Left colon (tissue), 2 donors: ENCODE measurements around the gene MELTF. TPM values are rescaled to one million over a fixed set of nuclear protein-coding genes. Genes with fewer than 3 reads are reported as not detected.

Experiments
- ATAC-seq: fragments of 200-7000 bp; cut with Tn5 transposase; one replicate; pipeline ENCODE4 v1.9.1; 2020; ENCODE audit warnings: mild to moderate bottlenecking, moderate library complexity
- DNase-seq, 2 donors: peaks; one replicate each; pipeline ENCODE4 v3.0.0-alpha.2; 2020
- intact Hi-C, 2 donors: fragments of 100-400 bp; cut with DNase I in 1 of 2; cut with micrococcal nuclease in 1 of 2; formaldehyde crosslinking; loops; one replicate each; pipeline versions ENCODE4 v1.11.2 to v1.14.0; 2022; cut with DNase I, micrococcal nuclease
- total RNA-seq, 2 donors: library from RNA; stranded (reverse); fragmentation: NEBNext Ultra II Directional; extraction: Animal tissue kit (Norgen Biotek cat#: 25700); gene quantifications; one replicate each; pipeline ENCODE4 v1.2.1, GENCODE V29; 2021
- donor health status: DM: no; HTN: no; CAD: no.
- donor health status: DM: yes; HTN: yes; CAD: no.

MELTF gene
- total RNA-seq, 2 donors from 2014 or later, result 14.4 to 32.1 TPM

GRCh38 chr3:197027896-197028727 lies 1.5 kb downstream of the MELTF start:
- DNase-seq, result no peak
- ATAC-seq, result no peak
- intact Hi-C loops, result no loop called here

- ATAC-seq (no peak), DNase-seq (no peak)
- intact Hi-C loops, result no loop called here
Measured at GRCh38 chr3:197027151-197027895, 2.3 kb downstream of the MELTF start.

- ATAC-seq, result no peak
- intact Hi-C loops, result no loop called here
Measured at GRCh38 chr3:197026481-197026866, 3.1 kb downstream of the MELTF start.

GRCh38 chr3:197025736-197026480 lies 3.7 kb downstream of the MELTF start:
- ATAC-seq, result no peak
- no peak for DNase-seq
- intact Hi-C loops, result no loop called here

More at GRCh38 chr3:197026481-197026866, 3.1 kb downstream of the MELTF start:
- DNase-seq, result no peak

GRCh38 chr3:197024881-197025735 lies 4.5 kb downstream of the MELTF start:
- intact Hi-C loops, result no loop called here

GRCh38 chr3:197023998-197024651 lies 5.5 kb downstream of the MELTF start:
- intact Hi-C loops, result no loop called here
- ATAC-seq (no peak), DNase-seq (no peak)

More at GRCh38 chr3:197024881-197025735, 4.5 kb downstream of the MELTF start:
- no peak for ATAC-seq
- no peak for DNase-seq

- ATAC-seq (no peak), DNase-seq (no peak)
Measured at GRCh38 chr3:197023241-197023997, 6.2 kb downstream of the MELTF start.

GRCh38 chr3:197022405-197023231 lies 7.0 kb downstream of the MELTF start:
- DNase-seq (no peak), ATAC-seq (no peak)
- intact Hi-C loops, result no loop called here

More at GRCh38 chr3:197023241-197023997, 6.2 kb downstream of the MELTF start:
- intact Hi-C loops, result no loop called here

- no peak for DNase-seq
- intact Hi-C loops, result no loop called here
- ATAC-seq, result no peak
Measured at GRCh38 chr3:197021729-197022404, 7.8 kb downstream of the MELTF start.

GRCh38 chr3:197021231-197021630 lies 8.4 kb downstream of the MELTF start:
- peak; percentile 9 for ATAC-seq
- intact Hi-C loops, result no loop called here
- no peak for DNase-seq

GRCh38 chr3:197019535-197019934 lies 10.1 kb downstream of the MELTF start:
- ATAC-seq (no peak), DNase-seq (no peak)
- intact Hi-C loops, result no loop called here

GRCh38 chr3:197019021-197019420 lies 10.6 kb downstream of the MELTF start:
- no peak for DNase-seq
- peak; percentile 27 for ATAC-seq
- intact Hi-C loops, result no loop called here

- intact Hi-C loops, result no loop called here
- DNase-seq (no peak), ATAC-seq (no peak)
Measured at GRCh38 chr3:197017003-197017402, 12.6 kb downstream of the MELTF start.

- ATAC-seq, result no peak
- no peak for DNase-seq
- intact Hi-C loops, result no loop called here
Measured at GRCh38 chr3:197015790-197016736, 13.6 kb downstream of the MELTF start.
